Astrocyte of the cerebellum (primary cell): ENCODE measurements around the gene NXNL2.

Experiments used
- DNase-seq: peaks from one replicate; pipeline ENCODE4 v3.0.0-alpha.2; 2011; ENCODE audit warnings: low read depth
- H3K4me3 ChIP-seq: 2 replicates; pipeline ENCODE4 v1.5.1; 2011; ENCODE audit warnings: mild to moderate bottlenecking, low read depth, low read length, moderate library complexity
- CTCF ChIP-seq: IDR thresholded peaks from 2 replicates; pipeline ENCODE4 v1.5.1; 2012; ENCODE audit warnings: low read length, low read depth, moderate library complexity, mild to moderate bottlenecking; ENCODE audit errors: missing control alignments
- in situ Hi-C: cut with HindIII; loops from 2 replicates; pipeline ENCODE4 v1.10.0; 2017; ENCODE audit warnings: low sequenced_read_pairs

The NXNL2 gene

DNA sequence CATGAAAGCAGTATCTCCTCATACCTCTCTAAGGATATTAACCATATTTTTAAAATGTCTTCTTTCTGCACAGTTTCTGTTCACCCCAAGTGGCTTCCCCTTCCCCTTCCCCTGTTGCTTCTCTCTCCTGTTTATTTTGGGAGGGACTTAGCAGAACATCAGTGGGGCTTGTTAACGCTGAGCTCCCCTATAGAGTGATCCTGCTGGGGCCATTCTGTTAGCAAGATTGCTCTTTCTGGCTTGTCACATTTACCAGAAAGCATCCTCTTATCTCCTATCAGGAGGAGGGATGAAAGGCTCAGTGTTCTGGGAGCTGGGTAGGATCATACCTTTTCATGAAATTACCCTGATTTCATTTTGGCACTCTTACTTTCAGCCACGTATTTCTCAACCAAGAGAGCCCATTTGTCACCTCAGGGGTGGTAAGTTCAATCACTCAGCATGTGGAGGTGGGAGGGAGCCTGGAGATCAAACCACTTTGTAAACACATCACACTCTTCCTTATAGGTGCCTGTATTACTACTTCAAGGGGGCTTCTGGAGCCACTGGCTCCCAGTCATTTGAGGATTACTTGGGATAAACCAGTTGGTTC lies 16.7 kb downstream of the NXNL2 start:
- DNase-seq, result no peak
- in situ Hi-C loops, result no loop called here
- no peak overlapping the region for H3K4me3 ChIP-seq
- TF ChIP-seq CTCF, result no peak

DNA sequence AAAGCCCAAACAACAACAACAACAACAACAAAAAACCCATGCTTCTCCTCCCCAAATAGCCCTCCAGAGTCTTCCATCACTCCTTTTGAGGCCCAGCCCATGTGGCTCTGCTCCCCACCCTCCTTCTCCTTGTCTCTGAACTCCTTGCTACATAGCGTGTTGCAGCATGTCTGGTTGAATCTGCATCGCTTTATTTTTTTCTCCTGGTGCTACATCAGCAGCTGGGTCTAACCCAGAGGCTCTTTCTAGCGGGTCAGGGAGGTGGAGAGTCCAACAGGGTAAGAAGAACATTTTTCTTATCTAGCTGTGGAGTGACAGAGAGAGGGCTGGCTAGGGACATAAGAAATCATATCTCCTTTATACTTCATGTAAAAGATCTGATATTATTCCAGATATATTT lies 18.4 kb downstream of the NXNL2 start:
- DNase-seq, result no peak
- in situ Hi-C loops, result no loop called here
- no peak for TF ChIP-seq CTCF
- no peak overlapping the region for H3K4me3 ChIP-seq

DNA sequence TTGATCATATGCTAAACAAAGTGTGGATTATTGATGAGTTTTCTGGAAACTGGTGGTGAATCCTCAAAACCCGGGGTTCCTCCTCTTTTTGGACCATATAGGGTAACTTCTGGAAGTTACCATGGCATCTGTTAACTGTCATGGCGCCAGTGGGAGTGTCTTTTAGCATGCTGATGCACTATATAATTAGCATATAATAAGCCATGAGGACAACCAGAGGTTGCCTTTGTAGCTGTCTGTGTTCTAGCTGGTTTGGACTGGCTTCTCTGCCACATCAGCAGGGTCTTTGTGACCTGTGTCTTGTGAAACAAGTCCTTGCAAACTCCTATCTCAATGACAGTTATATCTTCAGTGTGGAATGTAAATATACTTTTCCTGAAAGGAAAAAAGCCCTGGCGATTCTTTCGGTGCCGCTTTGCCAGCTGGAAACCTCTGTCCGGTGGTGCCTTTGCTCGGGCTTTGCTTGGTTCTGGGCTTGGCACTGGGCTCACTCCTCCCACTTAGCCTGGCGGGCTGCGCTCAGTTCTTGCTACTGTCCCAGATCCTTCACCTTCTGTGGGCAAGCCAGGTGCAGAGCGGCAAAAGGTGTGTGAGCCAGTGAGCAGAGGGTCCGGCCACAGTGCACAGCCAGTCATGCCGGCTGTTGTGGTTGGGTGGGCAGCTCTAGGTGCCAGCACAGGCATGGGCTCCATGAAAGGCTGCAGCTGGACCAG lies 20.4 kb downstream of the NXNL2 start:
- H3K4me3 ChIP-seq, result no peak overlapping the region
- TF ChIP-seq CTCF, result no peak
- no peak for DNase-seq
- in situ Hi-C loops, result no loop called here

DNA sequence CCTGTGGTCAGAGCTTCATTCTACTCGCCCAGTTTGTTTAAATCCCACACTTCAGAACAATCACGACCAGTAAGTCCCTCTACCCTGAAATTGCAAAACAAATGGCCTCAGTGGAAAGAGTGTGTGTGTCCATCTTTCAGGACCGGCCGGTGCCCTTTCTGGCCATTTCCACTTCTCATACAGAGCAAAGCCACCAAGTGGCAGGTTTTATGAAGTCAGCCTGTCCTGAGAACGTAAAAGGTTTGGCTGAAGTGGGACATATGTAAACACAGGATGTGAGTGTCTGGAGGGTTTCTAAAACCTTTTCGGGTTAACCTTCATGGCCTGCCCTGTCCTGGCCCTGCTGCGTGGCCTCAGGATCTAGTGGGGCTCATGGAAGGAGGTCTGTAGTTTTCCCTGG lies 24.7 kb downstream of the NXNL2 start:
- H3K4me3 ChIP-seq, result no peak overlapping the region
- in situ Hi-C loops, result no loop called here
- TF ChIP-seq CTCF, result peak; percentile 7
- DNase-seq, result no peak

- H3K4me3 ChIP-seq, result no peak overlapping the region
- no peak for TF ChIP-seq CTCF
- in situ Hi-C loops, result no loop called here
- no peak for DNase-seq
These were observed 32.9 kb downstream of the NXNL2 start for GRCh38 chr9:88567870-88568269.

DNA sequence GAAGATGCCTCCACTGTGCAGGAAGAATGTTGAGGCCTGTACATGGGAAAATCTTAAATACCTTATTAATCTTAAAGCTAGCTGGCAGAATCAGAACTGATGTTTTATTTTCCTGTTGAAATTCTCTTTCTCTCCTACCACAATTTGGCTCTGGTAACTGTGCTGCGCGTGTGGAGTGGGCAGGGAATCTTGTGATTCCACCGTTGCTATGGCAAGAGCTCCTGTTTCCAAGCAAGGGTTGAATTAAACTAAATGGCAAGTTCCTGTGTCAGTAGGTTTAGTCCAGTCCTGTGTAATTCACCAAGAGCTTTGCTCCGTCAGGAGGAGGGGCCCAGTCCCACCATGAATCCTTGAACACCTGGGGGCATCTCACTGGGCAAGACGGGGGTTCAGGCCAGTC lies 36.4 kb downstream of the NXNL2 start:
- TF ChIP-seq CTCF, result no peak
- in situ Hi-C loops, result no loop called here
- no peak overlapping the region for H3K4me3 ChIP-seq
- DNase-seq, result no peak
